OCI-LY3 (cell line): Measurements from ENCODE around the gene WDR45.

Experiments
- H2AFZ ChIP-seq: fragments of 200-600, 300-600 bp; shearing (Covaris generic); 2 replicates; pipeline ENCODE4 v1.6.0; 2014; ENCODE audit warnings: antibody characterized with exemption, low read depth, low read length
- H3K27ac ChIP-seq: fragments of 200-600, 300-600 bp; sonication (generic); 2 replicates; pipeline ENCODE4 v1.5.1; 2014; ENCODE audit warnings: mild to moderate bottlenecking, low read length, moderate library complexity, mixed read lengths
- H3K27me3 ChIP-seq: fragments of 200-600, 300-600 bp; sonication (generic); 2 replicates; pipeline ENCODE4 v1.6.1; 2014; ENCODE audit warnings: low read depth, low read length, mixed read lengths
- H3K36me3 ChIP-seq: fragments of 200-600, 300-600 bp; sonication (generic); replicated peaks from 2 replicates; pipeline ENCODE3; 2014; ENCODE audit warnings: low read depth, low read length, mixed read lengths
- H3K4me1 ChIP-seq: fragments of 300-600, 200-600 bp; sonication (generic); 2 replicates; pipeline ENCODE4 v1.6.1; 2014; ENCODE audit warnings: low read length, mixed read lengths
- H3K4me2 ChIP-seq: fragments of 200-600, 300-600 bp; sonication (generic); 2 replicates; pipeline ENCODE4 v1.6.1; 2014; ENCODE audit warnings: low read length, mixed read lengths
- H3K4me3 ChIP-seq: fragments of 300-600, 200-600 bp; sonication (generic); 2 replicates; pipeline ENCODE4 v1.5.1; 2014; ENCODE audit warnings: antibody characterized with exemption, mild to moderate bottlenecking, low read length, moderate library complexity
- H3K79me2 ChIP-seq: fragments of 300-600, 200-600 bp; shearing (Covaris generic); 2 replicates; pipeline ENCODE4 v1.6.1; 2014; ENCODE audit warnings: mild to moderate bottlenecking, low read length, mixed read lengths
- H3K9ac ChIP-seq: fragments of 300-600, 200-600 bp; shearing (Covaris generic); 2 replicates; pipeline ENCODE4 v1.6.0; 2014; ENCODE audit warnings: mild to moderate bottlenecking, low read length, moderate library complexity
- H3K9me3 ChIP-seq: fragments of 200-600, 300-600 bp; shearing (Covaris generic); 2 replicates; pipeline ENCODE4 v1.6.1; 2014; ENCODE audit warnings: low read length, mixed read lengths; ENCODE audit not compliant: insufficient read depth
- H4K20me1 ChIP-seq: fragments of 200-600, 300-600 bp; sonication (generic); 2 replicates; pipeline ENCODE4 v1.6.1; 2016; ENCODE audit warnings: low read length, mixed read lengths; ENCODE audit not compliant: insufficient read depth
- EZH2phosphoT487 ChIP-seq: fragments of 200-600 bp; shearing (Covaris generic); IDR thresholded peaks from 2 replicates; pipeline ENCODE4 v1.6.1; 2018; ENCODE audit warnings: antibody characterized with exemption, mixed run types, low read depth
- TF ChIP-seq, protein P1 (sequence below): fragments of 200-600, 300-600 bp; sonication (generic); IDR thresholded peaks from 2 replicates; pipeline ENCODE4 v1.5.1; 2014; ENCODE audit warnings: antibody characterized with exemption, low read length, low read depth

WDR45 gene

DNA sequence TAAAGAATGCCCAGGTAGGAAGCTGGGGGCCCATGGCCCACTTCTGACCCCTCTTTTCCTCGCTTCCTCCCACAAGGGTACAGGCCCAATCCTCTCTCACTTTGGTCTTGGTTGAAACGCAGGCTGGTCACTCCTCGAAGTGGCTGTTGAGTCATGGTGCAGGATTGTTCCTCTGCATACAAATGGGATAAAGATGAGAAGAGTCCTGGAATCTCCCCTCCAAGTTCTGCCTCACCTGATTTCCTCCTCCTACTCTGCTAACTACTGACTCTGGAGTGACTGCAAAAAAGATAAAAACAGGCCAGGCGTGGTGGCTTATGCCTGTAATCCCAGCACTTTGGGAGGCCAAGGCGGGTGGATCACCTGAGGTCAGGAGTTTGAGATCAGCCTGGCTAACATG is 1.7 kb downstream of the WDR45 start:
- no peak overlapping the region for H3K27ac ChIP-seq
- H4K20me1 ChIP-seq, result no peaks in the 10 kb centered on the region
- no peaks in the 10 kb centered on the region for H3K9me3 ChIP-seq
- no peak overlapping the region for H3K4me3 ChIP-seq
- TF ChIP-seq, protein P1, sequence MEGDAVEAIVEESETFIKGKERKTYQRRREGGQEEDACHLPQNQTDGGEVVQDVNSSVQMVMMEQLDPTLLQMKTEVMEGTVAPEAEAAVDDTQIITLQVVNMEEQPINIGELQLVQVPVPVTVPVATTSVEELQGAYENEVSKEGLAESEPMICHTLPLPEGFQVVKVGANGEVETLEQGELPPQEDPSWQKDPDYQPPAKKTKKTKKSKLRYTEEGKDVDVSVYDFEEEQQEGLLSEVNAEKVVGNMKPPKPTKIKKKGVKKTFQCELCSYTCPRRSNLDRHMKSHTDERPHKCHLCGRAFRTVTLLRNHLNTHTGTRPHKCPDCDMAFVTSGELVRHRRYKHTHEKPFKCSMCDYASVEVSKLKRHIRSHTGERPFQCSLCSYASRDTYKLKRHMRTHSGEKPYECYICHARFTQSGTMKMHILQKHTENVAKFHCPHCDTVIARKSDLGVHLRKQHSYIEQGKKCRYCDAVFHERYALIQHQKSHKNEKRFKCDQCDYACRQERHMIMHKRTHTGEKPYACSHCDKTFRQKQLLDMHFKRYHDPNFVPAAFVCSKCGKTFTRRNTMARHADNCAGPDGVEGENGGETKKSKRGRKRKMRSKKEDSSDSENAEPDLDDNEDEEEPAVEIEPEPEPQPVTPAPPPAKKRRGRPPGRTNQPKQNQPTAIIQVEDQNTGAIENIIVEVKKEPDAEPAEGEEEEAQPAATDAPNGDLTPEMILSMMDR, result no peak
- no peak for TF ChIP-seq EZH2phosphoT487
- H3K79me2 ChIP-seq, result no peaks in the 10 kb centered on the region
- H3K9ac ChIP-seq, result no peak overlapping the region
- no peak overlapping the region for H3K4me2 ChIP-seq
- no peak overlapping the region for H2AFZ ChIP-seq
- H3K27me3 ChIP-seq, result no peaks in the 10 kb centered on the region
- no peaks in the 10 kb centered on the region for H3K36me3 ChIP-seq
- peaks cover 7% of the 10 kb centered on the region for H3K4me1 ChIP-seq

DNA sequence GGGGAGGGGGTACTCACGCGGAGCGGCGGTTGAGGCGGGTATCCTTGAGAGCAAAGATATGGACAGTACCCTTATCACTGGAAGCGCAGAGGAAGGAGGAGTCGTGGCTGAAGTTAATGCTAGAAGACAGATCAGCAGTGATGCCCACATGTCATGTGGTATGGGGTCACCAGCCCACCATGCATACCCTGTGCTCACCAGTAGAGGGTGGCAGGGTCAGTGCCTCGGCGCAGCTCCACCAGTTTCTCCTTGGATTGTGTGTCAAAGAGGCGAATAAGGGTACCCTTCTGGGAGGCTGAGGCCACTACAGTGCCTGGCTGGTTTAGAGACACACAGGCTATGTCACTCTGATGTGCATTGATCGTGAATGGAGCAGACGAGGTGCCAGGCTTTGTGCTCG is 4.3 kb downstream of the WDR45 start:
- Histone ChIP-seq H3K9me3 (no peaks in the 10 kb centered on the region), H3K27me3 (no peaks in the 10 kb centered on the region), H4K20me1 (no peaks in the 10 kb centered on the region), H3K36me3 (no peaks in the 10 kb centered on the region), H3K9ac (no peak overlapping the region), H3K4me2 (no peak overlapping the region), H3K4me1 (peaks cover 7% of the 10 kb centered on the region), H2AFZ (no peak overlapping the region), H3K27ac (no peak overlapping the region), H3K79me2 (no peaks in the 10 kb centered on the region), H3K4me3 (no peak overlapping the region)
- TF ChIP-seq, protein P1, result no peak
- no peak for TF ChIP-seq EZH2phosphoT487

DNA sequence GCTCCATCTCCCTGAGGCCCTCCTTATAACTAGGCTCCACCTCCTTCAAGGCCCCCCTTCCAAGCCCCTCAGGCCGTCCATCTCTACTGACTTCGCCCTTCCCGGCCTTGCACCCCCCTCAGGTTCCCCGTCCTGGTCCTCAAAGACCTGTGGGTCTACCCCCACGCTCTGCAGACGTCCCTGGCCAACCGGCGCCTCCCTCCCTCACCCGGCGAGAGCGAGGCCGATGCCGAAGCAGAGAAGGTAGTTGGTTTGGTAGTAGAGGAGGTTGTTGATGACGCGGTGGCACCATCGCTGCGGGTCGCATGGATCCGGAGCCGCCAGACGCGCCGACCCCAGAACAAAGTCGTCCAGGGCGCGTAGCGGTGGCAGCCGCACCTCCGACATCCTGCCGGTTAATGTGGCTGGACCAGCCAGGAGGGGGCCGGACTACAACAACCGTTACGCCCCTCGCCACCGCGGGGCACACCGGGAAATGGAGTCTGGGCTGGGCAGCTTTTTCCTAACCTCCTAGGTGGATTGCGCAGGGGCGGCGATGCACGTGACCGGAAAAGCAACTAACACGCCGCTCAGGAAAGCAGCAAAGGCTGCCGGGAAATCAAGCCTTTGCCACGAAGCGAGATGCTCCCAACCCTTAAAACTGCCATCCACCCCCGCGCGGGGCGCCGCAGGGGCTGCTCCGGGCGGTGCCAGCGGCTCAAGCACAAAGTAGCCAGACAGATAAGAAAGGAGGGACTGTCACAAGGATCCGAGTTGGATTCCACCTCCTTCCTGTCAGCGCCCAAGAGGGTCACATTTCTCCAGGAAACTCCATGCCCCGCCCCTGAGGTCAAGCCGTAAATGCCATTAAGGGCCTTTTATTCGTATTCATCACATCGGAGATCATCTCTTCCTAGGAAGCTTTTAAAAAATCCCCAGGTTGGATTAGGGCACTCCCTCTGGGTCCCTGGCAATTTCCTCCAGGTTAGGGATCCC is 5.8 kb downstream of the WDR45 start, which contains the start of gene PRAF2:
PRAF2 (minus strand) TSS at position 402 of the 975 bp plus-strand sequence; CDS start at position 387, 15 bp downstream.
- Histone ChIP-seq H3K27ac (no peak within 1 kb of the TSS), H3K27me3 (no peaks in the 10 kb centered on the region), H3K4me3 (no peak within 1 kb of the TSS), H3K9me3 (no peaks in the 10 kb centered on the region), H4K20me1 (no peaks in the 10 kb centered on the region), H3K9ac (no peak within 1 kb of the TSS), H2AFZ (no peak within 1 kb of the TSS), H3K4me1 (peaks cover 1% of the 10 kb centered on the region; the same call in 1 of the 2 replicates), H3K79me2 (no peaks in the 10 kb centered on the region), H3K4me2 (no peak within 1 kb of the TSS), H3K36me3 (no peaks in the 10 kb centered on the region)
- TF ChIP-seq EZH2phosphoT487, result no peak
- TF ChIP-seq, protein P1, result no peak

DNA sequence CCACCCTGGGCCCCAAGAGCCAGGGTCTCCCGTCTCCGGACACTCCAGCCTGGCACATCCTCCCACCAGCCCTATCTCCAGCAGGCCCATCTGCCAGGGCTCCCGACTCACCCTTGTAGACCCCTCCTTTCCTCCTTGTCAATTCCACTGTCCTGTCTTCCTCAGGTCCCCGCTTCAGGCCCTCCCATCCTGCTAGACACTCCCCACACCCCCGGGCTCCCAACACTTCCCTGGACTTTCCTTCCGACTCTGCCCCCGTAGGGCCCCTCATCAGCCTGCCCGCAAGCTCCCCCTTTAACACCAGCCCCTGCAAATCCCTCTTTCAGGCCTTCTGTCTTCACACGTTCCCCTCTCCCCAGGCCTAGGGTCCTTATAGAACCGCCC is 7.0 kb downstream of the WDR45 start:
- TF ChIP-seq EZH2phosphoT487, result no peak
- TF ChIP-seq, protein P1, result no peak
- H3K27me3 ChIP-seq, result no peaks in the 10 kb centered on the region
- no peaks in the 10 kb centered on the region for H3K4me1 ChIP-seq
- no peak overlapping the region for H3K4me3 ChIP-seq
- no peaks in the 10 kb centered on the region for H3K79me2 ChIP-seq
- no peak overlapping the region for H3K27ac ChIP-seq
- no peaks in the 10 kb centered on the region for H3K36me3 ChIP-seq
- no peak overlapping the region for H3K4me2 ChIP-seq
- H3K9ac ChIP-seq, result no peak overlapping the region
- no peak overlapping the region for H2AFZ ChIP-seq
- no peaks in the 10 kb centered on the region for H3K9me3 ChIP-seq
- no peaks in the 10 kb centered on the region for H4K20me1 ChIP-seq
